Tibial nerve (tissue), 3 donors: ENCODE data around the gene CD93.

ENCODE experiments used
- POLR2A ChIP-seq, 2 donors: fragments of 450-650 bp; IDR thresholded peaks; one replicate each; pipeline ENCODE4 v1.6.1; 2017; ENCODE audit warnings: antibody characterized with exemption in 2 of 2, mild to moderate bottlenecking in 2 of 2, moderate library complexity in 2 of 2
- TF ChIP-seq, protein P1 (sequence below), 5 experiments: fragments of 200-600 bp in 3 of 5; fragments of 450-650 bp in 2 of 5; sonication (generic) in 3 of 5; IDR thresholded peaks; one replicate each; pipeline ENCODE4 v1.5.1; 2016 to 2019; ENCODE audit warnings: antibody characterized with exemption in 5 of 5, mild to moderate bottlenecking in 3 of 5, moderate library complexity in 2 of 5

DNA sequence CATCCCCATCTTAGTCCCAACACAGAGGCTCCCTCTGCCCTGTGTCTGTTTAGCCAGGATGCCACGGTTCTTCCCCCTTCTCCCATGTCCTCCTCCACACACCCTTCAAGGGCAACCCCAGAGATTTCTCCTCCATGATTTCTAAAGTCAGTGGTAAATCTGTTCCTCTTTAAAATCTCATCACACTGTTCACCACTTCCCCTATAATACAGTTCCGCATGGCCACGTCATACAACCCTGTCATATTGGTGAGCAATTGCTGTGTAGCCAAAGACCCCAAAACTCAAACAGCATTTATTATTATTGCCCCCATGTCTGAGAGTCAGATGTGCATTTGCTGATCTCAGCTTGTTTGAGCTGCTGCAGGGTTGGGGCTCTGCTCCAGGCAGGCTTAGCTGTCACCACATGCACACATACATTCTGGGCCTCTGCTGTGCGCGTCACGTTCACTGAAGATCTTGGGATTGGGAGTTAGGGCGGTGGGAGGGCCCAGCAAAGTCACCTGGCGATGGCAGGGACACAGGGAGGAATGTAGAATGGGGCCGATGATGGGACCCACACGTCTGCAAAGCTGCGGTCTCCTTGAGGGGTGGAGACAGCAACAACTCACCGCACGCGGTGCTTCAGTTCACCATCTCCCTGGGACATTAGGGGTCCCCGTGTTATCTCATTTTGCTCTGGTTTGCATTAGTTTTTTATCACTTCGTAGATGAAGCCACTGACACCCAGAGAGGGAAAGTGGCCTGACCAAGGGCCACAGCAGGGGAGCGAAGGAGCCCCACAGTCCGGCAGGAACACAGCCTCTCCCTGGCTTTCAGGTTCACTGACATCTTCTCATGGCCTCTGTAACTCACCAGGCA lies 36.9 kb upstream of the CD93 start:
- TF ChIP-seq POLR2A (IDR thresholded peaks at IDR 0.05) = no peak
- TF ChIP-seq, protein P1, sequence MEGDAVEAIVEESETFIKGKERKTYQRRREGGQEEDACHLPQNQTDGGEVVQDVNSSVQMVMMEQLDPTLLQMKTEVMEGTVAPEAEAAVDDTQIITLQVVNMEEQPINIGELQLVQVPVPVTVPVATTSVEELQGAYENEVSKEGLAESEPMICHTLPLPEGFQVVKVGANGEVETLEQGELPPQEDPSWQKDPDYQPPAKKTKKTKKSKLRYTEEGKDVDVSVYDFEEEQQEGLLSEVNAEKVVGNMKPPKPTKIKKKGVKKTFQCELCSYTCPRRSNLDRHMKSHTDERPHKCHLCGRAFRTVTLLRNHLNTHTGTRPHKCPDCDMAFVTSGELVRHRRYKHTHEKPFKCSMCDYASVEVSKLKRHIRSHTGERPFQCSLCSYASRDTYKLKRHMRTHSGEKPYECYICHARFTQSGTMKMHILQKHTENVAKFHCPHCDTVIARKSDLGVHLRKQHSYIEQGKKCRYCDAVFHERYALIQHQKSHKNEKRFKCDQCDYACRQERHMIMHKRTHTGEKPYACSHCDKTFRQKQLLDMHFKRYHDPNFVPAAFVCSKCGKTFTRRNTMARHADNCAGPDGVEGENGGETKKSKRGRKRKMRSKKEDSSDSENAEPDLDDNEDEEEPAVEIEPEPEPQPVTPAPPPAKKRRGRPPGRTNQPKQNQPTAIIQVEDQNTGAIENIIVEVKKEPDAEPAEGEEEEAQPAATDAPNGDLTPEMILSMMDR (IDR thresholded peaks at IDR 0.05) = no peak
